HepG2 (cell line): ENCODE data around the gene CYSTM1. TPM values are rescaled to one million over a fixed set of nuclear protein-coding genes. Genes with fewer than 3 reads are reported as not detected.

Experiments
- ATAC-seq: fragments of 200-7000 bp; cut with Tn5 transposase; 3 replicates; pipeline ENCODE4 v1.9.1; 2020; ENCODE audit warnings: mild to moderate bottlenecking, moderate library complexity
- BruUV-seq: library from RNA; stranded (reverse); fragments of 400-500 nt; replicated peaks from 2 replicates; lab custom pipeline; 2021; lab: Mats Ljungman, UMichigan
- CTCF ChIA-PET: fragments of 300-600 bp; formaldehyde crosslinking; extraction: SDS; loops from one replicate; lab custom pipeline; 2021; ENCODE audit warnings: low total read pairs, inconsistent platforms, low intra/inter-chr PET ratio; lab: Yijun Ruan, JAX
- POLR2A ChIA-PET: fragments of 350-600 bp; sonication (Branson Sonifier 250); formaldehyde crosslinking; loops from one replicate; lab custom pipeline; 2020; ENCODE audit warnings: antibody characterized with exemption, inconsistent platforms; lab: Yijun Ruan, JAX
- DNase-seq: peaks from one replicate; pipeline ENCODE4 v3.0.0-alpha.2; 2015; ENCODE audit warnings: low spot score
- FAIRE-seq: peaks from 3 replicates; lab custom pipeline; 2011; peaks lifted over from hg19 to GRCh38; lab: Jason Lieb, UNC
- H2AFZ ChIP-seq: one replicate; pipeline ENCODE4 v1.6.1; 2011; ENCODE audit warnings: low read length, inconsistent platforms
- H3K27ac ChIP-seq: fragments of 300-600 bp; 3 replicates; pipeline ENCODE4 v1.8.0; 2011; ENCODE audit warnings: mixed run types, mild to moderate bottlenecking, mixed read lengths, low read length, inconsistent platforms; ENCODE audit not compliant: insufficient read depth; ENCODE audit errors: extremely low read length
- H3K27me3 ChIP-seq, 2 experiments: fragments of 200-600 bp in 1 of 2; 2 replicates in 1 of 2; 3 replicates in 1 of 2; pipeline versions ENCODE4 v1.6.0 to v1.8.0; 2011; ENCODE audit warnings: low read length in 2 of 2, mild to moderate bottlenecking in 2 of 2, moderate library complexity in 2 of 2, inconsistent platforms in 1 of 2; ENCODE audit not compliant: insufficient read depth in 2 of 2, control insufficient read depth in 1 of 2
- H3K36me3 ChIP-seq, 2 experiments: fragments of 200-600 bp in 1 of 2; replicated peaks in 1 of 2; 2 replicates in 1 of 2; 3 replicates in 1 of 2; pipeline versions ENCODE4 v1.5.1 to v1.8.0; 2011; ENCODE audit warnings: low read length in 2 of 2, inconsistent platforms in 1 of 2; ENCODE audit not compliant: insufficient read depth in 2 of 2, control insufficient read depth in 1 of 2
- H3K4me1 ChIP-seq: 2 replicates; pipeline ENCODE4 v1.5.1; 2012; ENCODE audit warnings: low read length, inconsistent platforms; ENCODE audit not compliant: insufficient read depth
- H3K4me2 ChIP-seq: 2 replicates; pipeline ENCODE4 v1.6.0; 2011; ENCODE audit warnings: low read depth, low read length, inconsistent platforms
- H3K4me3 ChIP-seq, 3 experiments: fragments of 200-600 bp in 1 of 3; sonication (generic), shearing (Covaris generic) in 1 of 3; replicated peaks in 1 of 3; 2 replicates each; pipeline ENCODE4 v1.5.1; 2011 to 2016; ENCODE audit warnings: low read length in 3 of 3, inconsistent platforms in 2 of 3, low read depth in 2 of 3, mild to moderate bottlenecking in 2 of 3, control low read depth in 1 of 3, mixed read lengths in 1 of 3; ENCODE audit not compliant: insufficient read depth in 1 of 3
- H3K79me2 ChIP-seq: one replicate; pipeline ENCODE4 v1.6.1; 2011; ENCODE audit warnings: low read length, inconsistent platforms; ENCODE audit not compliant: insufficient read depth
- H3K9ac ChIP-seq: 2 replicates; pipeline ENCODE4 v1.6.0; 2011; ENCODE audit warnings: mild to moderate bottlenecking, low read depth, low read length, inconsistent platforms; ENCODE audit not compliant: insufficient read depth
- H3K9me3 ChIP-seq: 2 replicates; pipeline ENCODE4 v1.5.1; 2012; ENCODE audit warnings: mild to moderate bottlenecking, low read length
- H4K20me1 ChIP-seq: 2 replicates; pipeline ENCODE4 v1.6.0; 2011; ENCODE audit warnings: inconsistent platforms, mild to moderate bottlenecking, low read length, moderate library complexity; ENCODE audit not compliant: insufficient read depth
- CAMTA2 ChIP-seq: sonication (generic); formaldehyde crosslinking; IDR thresholded peaks from 2 replicates; pipeline ENCODE4 v1.4.0; 2020; ENCODE audit warnings: mild to moderate bottlenecking, missing genetic modification reagents, borderline replicate concordance
- HIC2 ChIP-seq: sonication (generic); formaldehyde crosslinking; IDR thresholded peaks from 2 replicates; pipeline ENCODE4 v1.9.0; 2022; ENCODE audit warnings: low read depth, missing genetic modification reagents
- HNF4G ChIP-seq, 2 experiments: sonication (generic) in 1 of 2; formaldehyde crosslinking in 1 of 2; IDR thresholded peaks; 2 replicates each; pipeline versions ENCODE4 v1.4.0 to v1.6.1; 2011 to 2020; ENCODE audit warnings: borderline replicate concordance in 2 of 2, low read depth in 2 of 2, mild to moderate bottlenecking in 2 of 2, low read length in 1 of 2, missing genetic modification reagents in 1 of 2, moderate library complexity in 1 of 2
- PRPF4 ChIP-seq: fragments of 200-400 bp; formaldehyde crosslinking; IDR thresholded peaks from 2 replicates; pipeline ENCODE4 v1.6.1; 2016; ENCODE audit warnings: low read length, low read depth; ENCODE audit not compliant: poor library complexity, severe bottlenecking
- PTBP1 ChIP-seq: fragments of 200-400 bp; formaldehyde crosslinking; IDR thresholded peaks from 2 replicates; pipeline ENCODE4 v1.6.1; 2018; ENCODE audit warnings: low read length, low read depth; ENCODE audit not compliant: poor library complexity, severe bottlenecking
- SAFB2 ChIP-seq: sonication (generic); formaldehyde crosslinking; IDR thresholded peaks from 2 replicates; pipeline ENCODE4 v1.5.1; 2020; ENCODE audit warnings: missing genetic modification reagents, low read depth, mild to moderate bottlenecking, borderline replicate concordance
- SATB2 ChIP-seq: sonication (generic); formaldehyde crosslinking; IDR thresholded peaks from 2 replicates; pipeline ENCODE4 v1.5.0; 2020; ENCODE audit warnings: missing genetic modification reagents
- SIN3B ChIP-seq: fragments of 150-350 bp; IDR thresholded peaks from 2 replicates; pipeline ENCODE4 v1.6.1; 2014; ENCODE audit warnings: low read length
- ZBTB20 ChIP-seq: sonication (generic); formaldehyde crosslinking; IDR thresholded peaks from 2 replicates; pipeline ENCODE4 v1.8.1; 2023; ENCODE audit warnings: missing genetic modification reagents, low read depth, mild to moderate bottlenecking, borderline replicate concordance
- ZKSCAN8 ChIP-seq: IDR thresholded peaks from 2 replicates; pipeline ENCODE4 v1.6.1; 2016; ENCODE audit warnings: borderline replicate concordance, missing genetic modification reagents, missing compliant biosample characterization
- ZNF33A ChIP-seq: sonication (generic); formaldehyde crosslinking; IDR thresholded peaks from 2 replicates; pipeline ENCODE4 v1.5.1; 2020; ENCODE audit warnings: missing genetic modification reagents, mild to moderate bottlenecking, moderate library complexity, borderline replicate concordance
- ZNF430 ChIP-seq: sonication (generic); formaldehyde crosslinking; IDR thresholded peaks from 2 replicates; pipeline ENCODE4 v1.9.0; 2021; ENCODE audit warnings: mild to moderate bottlenecking, missing genetic modification reagents
- ZNF552 ChIP-seq: sonication (generic); formaldehyde crosslinking; IDR thresholded peaks from 2 replicates; pipeline ENCODE4 v1.9.0; 2022; ENCODE audit warnings: missing genetic modification reagents, mild to moderate bottlenecking, borderline replicate concordance
- ZNF768 ChIP-seq: sonication (generic); formaldehyde crosslinking; IDR thresholded peaks from 2 replicates; pipeline ENCODE4 v1.4.0; 2020; ENCODE audit warnings: missing genetic modification reagents
- ZNF816 ChIP-seq: sonication (generic); formaldehyde crosslinking; IDR thresholded peaks from 2 replicates; pipeline ENCODE4 v1.8.0; 2022; ENCODE audit warnings: missing genetic modification reagents, mild to moderate bottlenecking, borderline replicate concordance
- WGBS: methylation state at CpG from one replicate; pipeline ENCODE4 v1.1.6; 2017; ENCODE audit warnings: low lambda C conversion rate; 5-methylcytosine and 5-hydroxymethylcytosine counted together
- in situ Hi-C: cut with HindIII; loops from 2 replicates; pipeline ENCODE4 v1.10.0; 2017; ENCODE audit warnings: low pct_unique_long_range_greater_than_20kb; ENCODE audit not compliant: extremely low pct_ligation_motif_present
- intact Hi-C: fragments of 100-400 bp; cut with micrococcal nuclease; formaldehyde crosslinking; loops from one replicate; pipeline ENCODE4 v1.10.0; 2022; ENCODE audit not compliant: unreplicated experiment
- polyA plus RNA-seq, 8 experiments: library from polyadenylated mRNA; depleted of rRNA in 3 of 8; stranded (reverse) in 7 of 8; unstranded in 1 of 8; fragments of >200 nt; fragmentation: Illumina TruSeq in 4 of 8; extraction: Trizol in 4 of 8; gene quantifications; 2 replicates each; pipeline versions ENCODE4 v1.2.1 to v1.2.3, GENCODE V29; 2011 to 2016; ENCODE audit warnings: low read depth in 4 of 8, missing spikeins in 1 of 8, mixed read lengths in 1 of 8; ENCODE audit not compliant: insufficient read depth in 1 of 8
- total RNA-seq, 5 experiments: library from RNA; depleted of rRNA; stranded (reverse); fragments of >200 nt; fragmentation: Illumina TruSeq; extraction: Trizol; gene quantifications; 2 replicates each; pipeline ENCODE4 v1.2.3, GENCODE V29; 2016; ENCODE audit warnings: low read depth in 1 of 5

The CYSTM1 gene
- total and polyA plus RNA-seq, 2 of the 13 experiments (the other 11 are each of a cell fraction or from before 2014, with no cell fraction given), result 40.0 to 73.4 TPM

GRCh38 chr5:140153255-140153654 lies 21.7 kb upstream of the CYSTM1 start (continued):
- no peak for TF ChIP-seq SIN3B

GRCh38 chr5:140153905-140154304 lies 21.1 kb upstream of the CYSTM1 start:
- H3K27me3 ChIP-seq, result no peaks in the 10 kb centered on the region; a peak in 1 of 5 replicates
- TF ChIP-seq ZBTB20 (CRISPR knock-in tag) (no peak), ZNF33A (CRISPR knock-in tag) (no peak), ZNF816 (no peak), ZNF552 (CRISPR knock-in tag) (no peak), SAFB2 (CRISPR knock-in tag) (no peak), SATB2 (no peak), CAMTA2 (CRISPR knock-in tag) (no peak), PRPF4 (no peak), ZNF768 (CRISPR knock-in tag) (no peak), ZNF430 (no peak), PTBP1 (no peak), HNF4G (IDR thresholded peaks at IDR 0.05; ENCODE audit: borderline replicate concordance, low read depth, low read length) (no peak), HNF4G (CRISPR knock-in tag; IDR thresholded peaks at IDR 0.05; ENCODE audit: borderline replicate concordance, low read depth) (no peak), HIC2 (no peak), ZKSCAN8 (CRISPR knock-in tag) (no peak)
- 57% methylated on average over 8 of the region's 8 CpGs for WGBS
- H2AFZ ChIP-seq, result no peak overlapping the region
- H4K20me1 ChIP-seq, result no peaks in the 10 kb centered on the region; the same call in 1 of the 2 replicates
- ChIA-PET CTCF (no interaction called here), POLR2A (no interaction called here)
- FAIRE-seq (no peak), DNase-seq (no peak), ATAC-seq (no peak)
- no peak overlapping the region for H3K27ac ChIP-seq
- H3K79me2 ChIP-seq, result no peaks in the 10 kb centered on the region
- H3K9me3 ChIP-seq, result no peaks in the 10 kb centered on the region
- peaks cover 28% of the 10 kb centered on the region for H3K4me1 ChIP-seq
- H3K4me2 ChIP-seq, result no peak overlapping the region
- no peak overlapping the region for H3K4me3 ChIP-seq
- in situ Hi-C loops (no loop called here), intact Hi-C loops (no loop called here)
- H3K9ac ChIP-seq, result no peak overlapping the region
- BruUV-seq, result no TSS peak
- H3K36me3 ChIP-seq, result no peaks in the 10 kb centered on the region
